ENCODE measurements around the gene VWF.

DNA sequence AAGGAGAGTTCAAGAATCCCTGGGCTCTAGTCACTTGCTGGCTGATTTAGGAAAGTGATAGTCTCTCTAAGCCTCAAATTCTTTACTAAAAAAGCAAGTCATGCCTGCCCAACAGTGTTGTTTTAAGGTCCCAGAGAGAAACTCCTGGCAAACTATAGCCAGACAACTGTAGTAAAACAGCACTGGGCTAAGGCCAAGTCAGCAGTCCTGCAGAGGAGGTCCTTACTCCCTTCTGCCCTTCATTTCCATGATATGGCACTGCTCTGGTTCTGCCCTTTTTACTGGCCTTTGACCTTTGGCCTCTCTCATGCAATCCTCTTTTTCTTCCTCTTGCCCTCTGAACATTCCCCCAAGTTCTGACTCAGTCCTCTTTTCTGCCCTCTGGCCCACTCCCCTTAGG, 74.9 kb downstream of the VWF start:
- TF ChIP-seq, protein P1, sequence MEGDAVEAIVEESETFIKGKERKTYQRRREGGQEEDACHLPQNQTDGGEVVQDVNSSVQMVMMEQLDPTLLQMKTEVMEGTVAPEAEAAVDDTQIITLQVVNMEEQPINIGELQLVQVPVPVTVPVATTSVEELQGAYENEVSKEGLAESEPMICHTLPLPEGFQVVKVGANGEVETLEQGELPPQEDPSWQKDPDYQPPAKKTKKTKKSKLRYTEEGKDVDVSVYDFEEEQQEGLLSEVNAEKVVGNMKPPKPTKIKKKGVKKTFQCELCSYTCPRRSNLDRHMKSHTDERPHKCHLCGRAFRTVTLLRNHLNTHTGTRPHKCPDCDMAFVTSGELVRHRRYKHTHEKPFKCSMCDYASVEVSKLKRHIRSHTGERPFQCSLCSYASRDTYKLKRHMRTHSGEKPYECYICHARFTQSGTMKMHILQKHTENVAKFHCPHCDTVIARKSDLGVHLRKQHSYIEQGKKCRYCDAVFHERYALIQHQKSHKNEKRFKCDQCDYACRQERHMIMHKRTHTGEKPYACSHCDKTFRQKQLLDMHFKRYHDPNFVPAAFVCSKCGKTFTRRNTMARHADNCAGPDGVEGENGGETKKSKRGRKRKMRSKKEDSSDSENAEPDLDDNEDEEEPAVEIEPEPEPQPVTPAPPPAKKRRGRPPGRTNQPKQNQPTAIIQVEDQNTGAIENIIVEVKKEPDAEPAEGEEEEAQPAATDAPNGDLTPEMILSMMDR (conservative IDR thresholded peaks at IDR 0.05 in 1 of 2, IDR thresholded peaks at IDR 0.05 in 1 of 2; ENCODE audit: extremely low read depth in 1 of 2, insufficient read depth in 1 of 2, low read depth in 1 of 2, low read length in 2 of 2), result no peak
- no peak for TF ChIP-seq EZH2 (IDR thresholded peaks at IDR 0.05; ENCODE audit: borderline replicate concordance, low read length)
